K562 (cell line): ENCODE results near the gene FBXO46. TPM values are rescaled to one million over a fixed set of nuclear protein-coding genes. Genes with fewer than 3 reads are reported as not detected.

ENCODE experiments used
- ARID1B ChIP-seq: fragments of 450-650 bp; IDR thresholded peaks from 2 replicates; pipeline ENCODE4 v1.6.1; 2016; ENCODE audit warnings: antibody characterized with exemption, mild to moderate bottlenecking, inconsistent platforms
- ATF7 ChIP-seq: fragments of 450-650 bp; IDR thresholded peaks from 2 replicates; pipeline ENCODE4 v1.7.1; 2014; ENCODE audit warnings: mild to moderate bottlenecking, moderate library complexity
- BMI1 ChIP-seq: fragments of 150-350 bp; IDR thresholded peaks from 2 replicates; pipeline ENCODE4 v1.6.1; 2014; ENCODE audit warnings: low read length
- E2F3 ChIP-seq: fragments of 250-450 bp; sonication (Bioruptor Pico); IDR thresholded peaks from 2 replicates; pipeline ENCODE4 v1.4.0; 2020; ENCODE audit warnings: mild to moderate bottlenecking
- IRF2 ChIP-seq: sonication (generic); formaldehyde crosslinking; IDR thresholded peaks from 2 replicates; pipeline ENCODE4 v1.8.1; 2022; ENCODE audit warnings: mild to moderate bottlenecking, missing genetic modification reagents
- MTA3 ChIP-seq: fragments of 450-650 bp; formaldehyde crosslinking; IDR thresholded peaks from 2 replicates; pipeline ENCODE4 v1.6.1; 2017; ENCODE audit warnings: mild to moderate bottlenecking, borderline replicate concordance
- MXI1 ChIP-seq: IDR thresholded peaks from 2 replicates; pipeline ENCODE4 v1.6.1; 2011; ENCODE audit warnings: low read depth, mild to moderate bottlenecking, improper control_type of control experiment, low read length
- NFE2 ChIP-seq: IDR thresholded peaks from 2 replicates; pipeline ENCODE4 v1.6.1; 2014; ENCODE audit warnings: antibody characterized with exemption, low read depth
- NFYB ChIP-seq: IDR thresholded peaks from 2 replicates; pipeline ENCODE4 v1.6.1; 2011; ENCODE audit warnings: mild to moderate bottlenecking, moderate library complexity; ENCODE audit not compliant: insufficient read length; ENCODE audit errors: extremely low read depth
- OTX1 ChIP-seq: fragments of 450-650 bp; formaldehyde crosslinking; IDR thresholded peaks from 2 replicates; pipeline ENCODE4 v1.4.0; 2022; ENCODE audit warnings: mild to moderate bottlenecking
- PCBP1 ChIP-seq: fragments of 200-400 bp; formaldehyde crosslinking; IDR thresholded peaks from 2 replicates; pipeline ENCODE4 v1.6.1; 2018; ENCODE audit warnings: mild to moderate bottlenecking, low read depth, low read length; ENCODE audit not compliant: poor library complexity, severe bottlenecking
- PML ChIP-seq: IDR thresholded peaks from 2 replicates; pipeline ENCODE4 v1.6.1; 2012; ENCODE audit warnings: low read length, inconsistent platforms
- RB1 ChIP-seq: fragments of 450-650 bp; IDR thresholded peaks from 2 replicates; pipeline ENCODE4 v1.6.1; 2017; ENCODE audit warnings: low read depth, mild to moderate bottlenecking
- SMARCA5 ChIP-seq: fragments of 450-650 bp; IDR thresholded peaks from 2 replicates; pipeline ENCODE4 v1.6.1; 2016
- TBL1XR1 ChIP-seq, 2 experiments: IDR thresholded peaks; 2 replicates each; pipeline ENCODE4 v1.6.1; 2012; ENCODE audit warnings: improper control_type of control experiment in 2 of 2, low read length in 2 of 2, mild to moderate bottlenecking in 1 of 2
- TRIM24 ChIP-seq, 2 experiments: fragments of 450-650 bp; IDR thresholded peaks; 2 replicates each; pipeline ENCODE4 v1.6.1; 2016
- ZC3H8 ChIP-seq: fragments of 450-650 bp; IDR thresholded peaks from 2 replicates; pipeline ENCODE4 v1.6.1; 2017
- ZNF444 ChIP-seq: fragments of 250-450 bp; sonication (Bioruptor Pico); IDR thresholded peaks from 2 replicates; pipeline ENCODE4 v1.4.0; 2020; ENCODE audit warnings: mild to moderate bottlenecking, moderate library complexity
- ZNF583 ChIP-seq: fragments of 250-450 bp; sonication (Bioruptor Pico); IDR thresholded peaks from 2 replicates; pipeline ENCODE4 v1.4.0; 2020
- ZNF75A ChIP-seq: fragments of 450-650 bp; formaldehyde crosslinking; IDR thresholded peaks from 2 replicates; pipeline ENCODE4 v1.4.0; 2020; ENCODE audit warnings: mild to moderate bottlenecking
- ZSCAN29 ChIP-seq: fragments of 450-650 bp; IDR thresholded peaks from 2 replicates; pipeline ENCODE4 v1.6.1; 2017
- polyA plus RNA-seq, 8 experiments: library from polyadenylated mRNA; depleted of rRNA in 4 of 8; stranded (reverse) in 5 of 8; unstranded in 3 of 8; fragments of >200 nt; fragmentation: Nextera tagmentation in 2 of 8; fragmentation: Illumina TruSeq in 1 of 8; extraction: Ambion mirVana in 2 of 8; extraction: Trizol in 1 of 8; gene quantifications; 2 replicates each; pipeline versions ENCODE4 v1.2.1 to v1.2.3, GENCODE V29; 2011 to 2014; ENCODE audit warnings: inconsistent platforms in 1 of 8, missing spikeins in 1 of 8
- total RNA-seq, 7 experiments: library from RNA; depleted of rRNA in 6 of 7; stranded (reverse); fragments of >200 nt in 6 of 7; fragmentation: Illumina TruSeq in 2 of 7; extraction: Trizol in 2 of 7; gene quantifications; 2 replicates each; pipeline versions ENCODE4 v1.2.1 to v1.2.3, GENCODE V29; 2011 to 2021; ENCODE audit warnings: low replicate concordance in 1 of 7
- TF ChIP-seq, protein P1 (sequence below): fragments of 150-350 bp; IDR thresholded peaks from 2 replicates; pipeline ENCODE4 v1.6.1; 2014; ENCODE audit warnings: low read depth, mild to moderate bottlenecking, low read length, borderline replicate concordance
- TF ChIP-seq, protein P2 (sequence below): conservative IDR thresholded peaks from 2 replicates; pipeline ENCODE4 v1.6.1; 2011; ENCODE audit warnings: low read depth, mild to moderate bottlenecking, low read length; ENCODE audit not compliant: control insufficient read depth
- TF ChIP-seq, protein P3 (sequence below): sonication (generic); formaldehyde crosslinking; IDR thresholded peaks from 2 replicates; pipeline ENCODE4 v1.8.1; 2023; ENCODE audit warnings: mild to moderate bottlenecking, missing genetic modification reagents

The FBXO46 gene
- total and polyA plus RNA-seq, 9 of the 15 experiments (the other 6 are each of a cell fraction or from before 2014, with no cell fraction given) = 1.5 to 36.1 (median 7.3) TPM

DNA sequence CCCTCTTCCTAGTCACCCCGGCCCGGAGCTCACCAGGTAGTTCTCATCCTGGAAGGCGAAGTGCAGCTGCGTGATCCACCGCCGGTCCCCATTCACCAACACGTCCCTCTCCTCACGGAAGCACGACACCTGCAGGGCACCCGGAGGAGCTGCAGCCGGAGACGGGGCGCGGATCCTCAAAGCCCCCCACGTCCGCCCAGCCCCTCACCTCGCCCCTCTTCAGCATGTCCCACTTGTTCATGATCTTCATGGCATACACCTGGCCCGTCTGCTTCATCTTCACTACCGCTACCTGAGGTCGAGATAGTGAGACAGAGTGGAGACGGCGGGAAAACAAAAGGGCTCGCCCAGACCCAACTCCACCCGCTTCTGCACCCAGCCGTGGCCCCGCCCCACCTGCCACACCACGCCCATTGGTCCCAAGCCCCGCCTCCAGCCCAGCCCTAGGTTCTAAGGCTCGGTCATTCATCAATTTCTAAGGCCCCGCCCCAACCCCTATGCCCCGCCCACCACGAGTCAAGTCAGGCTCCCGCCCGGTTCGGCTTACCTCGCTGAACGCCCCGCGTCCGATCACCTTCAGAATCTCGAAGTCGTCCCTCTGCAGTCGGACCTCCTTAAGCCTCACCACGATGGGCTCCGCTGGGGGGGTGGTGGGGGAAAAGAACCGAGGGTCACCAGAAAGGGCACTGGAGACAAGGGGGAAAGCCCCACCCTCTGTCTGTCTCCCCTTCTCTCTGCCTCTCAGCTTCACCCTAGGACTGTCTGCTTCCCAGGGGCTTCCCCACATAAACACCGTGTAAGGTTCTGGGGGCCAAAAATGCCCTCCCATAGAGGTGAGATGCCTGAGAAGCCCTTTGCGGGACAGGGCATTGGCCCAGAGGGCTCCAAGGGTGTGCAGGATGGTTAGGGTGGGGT, 48.8 kb upstream of the FBXO46 start (continued):
- TF ChIP-seq TBL1XR1 (IDR thresholded peaks at IDR 0.05; ENCODE audit: low read length in 2 of 2) (no peak), IRF2 (CRISPR knock-in tag) (no peak), RB1 (peak; percentile 99), ZNF75A (CRISPR knock-in tag) (no peak), ATF7 (peak; percentile 26; the same call in 1 of the 2 replicates), PML (no peak), ZNF583 (CRISPR knock-in tag) (no peak), ZSCAN29 (no peak), NFE2 (no peak), SMARCA5 (no peak), ZC3H8 (no peak), BMI1 (no peak), NFYB (peak; percentile 25), E2F3 (CRISPR knock-in tag) (peak; percentile 89), TRIM24 (IDR thresholded peaks at IDR 0.05) (peak in 1 of 2 experiments; percentile 45; a peak in 1 of 4 replicates), PCBP1 (no peak), MTA3 (peak; percentile 74), ZNF444 (CRISPR knock-in tag) (no peak), OTX1 (peak; percentile 67; the same call in 1 of the 2 replicates), MXI1 (no peak), ARID1B (peak; percentile 44; the same call in 1 of the 2 replicates)
- TF ChIP-seq, protein P1, sequence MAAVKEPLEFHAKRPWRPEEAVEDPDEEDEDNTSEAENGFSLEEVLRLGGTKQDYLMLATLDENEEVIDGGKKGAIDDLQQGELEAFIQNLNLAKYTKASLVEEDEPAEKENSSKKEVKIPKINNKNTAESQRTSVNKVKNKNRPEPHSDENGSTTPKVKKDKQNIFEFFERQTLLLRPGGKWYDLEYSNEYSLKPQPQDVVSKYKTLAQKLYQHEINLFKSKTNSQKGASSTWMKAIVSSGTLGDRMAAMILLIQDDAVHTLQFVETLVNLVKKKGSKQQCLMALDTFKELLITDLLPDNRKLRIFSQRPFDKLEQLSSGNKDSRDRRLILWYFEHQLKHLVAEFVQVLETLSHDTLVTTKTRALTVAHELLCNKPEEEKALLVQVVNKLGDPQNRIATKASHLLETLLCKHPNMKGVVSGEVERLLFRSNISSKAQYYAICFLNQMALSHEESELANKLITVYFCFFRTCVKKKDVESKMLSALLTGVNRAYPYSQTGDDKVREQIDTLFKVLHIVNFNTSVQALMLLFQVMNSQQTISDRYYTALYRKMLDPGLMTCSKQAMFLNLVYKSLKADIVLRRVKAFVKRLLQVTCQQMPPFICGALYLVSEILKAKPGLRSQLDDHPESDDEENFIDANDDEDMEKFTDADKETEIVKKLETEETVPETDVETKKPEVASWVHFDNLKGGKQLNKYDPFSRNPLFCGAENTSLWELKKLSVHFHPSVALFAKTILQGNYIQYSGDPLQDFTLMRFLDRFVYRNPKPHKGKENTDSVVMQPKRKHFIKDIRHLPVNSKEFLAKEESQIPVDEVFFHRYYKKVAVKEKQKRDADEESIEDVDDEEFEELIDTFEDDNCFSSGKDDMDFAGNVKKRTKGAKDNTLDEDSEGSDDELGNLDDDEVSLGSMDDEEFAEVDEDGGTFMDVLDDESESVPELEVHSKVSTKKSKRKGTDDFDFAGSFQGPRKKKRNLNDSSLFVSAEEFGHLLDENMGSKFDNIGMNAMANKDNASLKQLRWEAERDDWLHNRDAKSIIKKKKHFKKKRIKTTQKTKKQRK = no peak
- TF ChIP-seq, protein P2, sequence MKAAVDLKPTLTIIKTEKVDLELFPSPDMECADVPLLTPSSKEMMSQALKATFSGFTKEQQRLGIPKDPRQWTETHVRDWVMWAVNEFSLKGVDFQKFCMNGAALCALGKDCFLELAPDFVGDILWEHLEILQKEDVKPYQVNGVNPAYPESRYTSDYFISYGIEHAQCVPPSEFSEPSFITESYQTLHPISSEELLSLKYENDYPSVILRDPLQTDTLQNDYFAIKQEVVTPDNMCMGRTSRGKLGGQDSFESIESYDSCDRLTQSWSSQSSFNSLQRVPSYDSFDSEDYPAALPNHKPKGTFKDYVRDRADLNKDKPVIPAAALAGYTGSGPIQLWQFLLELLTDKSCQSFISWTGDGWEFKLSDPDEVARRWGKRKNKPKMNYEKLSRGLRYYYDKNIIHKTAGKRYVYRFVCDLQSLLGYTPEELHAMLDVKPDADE = no peak
- TF ChIP-seq, protein P3, sequence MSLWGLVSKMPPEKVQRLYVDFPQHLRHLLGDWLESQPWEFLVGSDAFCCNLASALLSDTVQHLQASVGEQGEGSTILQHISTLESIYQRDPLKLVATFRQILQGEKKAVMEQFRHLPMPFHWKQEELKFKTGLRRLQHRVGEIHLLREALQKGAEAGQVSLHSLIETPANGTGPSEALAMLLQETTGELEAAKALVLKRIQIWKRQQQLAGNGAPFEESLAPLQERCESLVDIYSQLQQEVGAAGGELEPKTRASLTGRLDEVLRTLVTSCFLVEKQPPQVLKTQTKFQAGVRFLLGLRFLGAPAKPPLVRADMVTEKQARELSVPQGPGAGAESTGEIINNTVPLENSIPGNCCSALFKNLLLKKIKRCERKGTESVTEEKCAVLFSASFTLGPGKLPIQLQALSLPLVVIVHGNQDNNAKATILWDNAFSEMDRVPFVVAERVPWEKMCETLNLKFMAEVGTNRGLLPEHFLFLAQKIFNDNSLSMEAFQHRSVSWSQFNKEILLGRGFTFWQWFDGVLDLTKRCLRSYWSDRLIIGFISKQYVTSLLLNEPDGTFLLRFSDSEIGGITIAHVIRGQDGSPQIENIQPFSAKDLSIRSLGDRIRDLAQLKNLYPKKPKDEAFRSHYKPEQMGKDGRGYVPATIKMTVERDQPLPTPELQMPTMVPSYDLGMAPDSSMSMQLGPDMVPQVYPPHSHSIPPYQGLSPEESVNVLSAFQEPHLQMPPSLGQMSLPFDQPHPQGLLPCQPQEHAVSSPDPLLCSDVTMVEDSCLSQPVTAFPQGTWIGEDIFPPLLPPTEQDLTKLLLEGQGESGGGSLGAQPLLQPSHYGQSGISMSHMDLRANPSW (CRISPR knock-in tag) = 0 out of 2 replicates have a peak, but pooled peaks have one; percentile 35
